Stimulated activated CD8-positive, alpha-beta memory T cell treated with anti-CD3 and anti-CD28 coated beads, Interleukin-4, amount 100 ng/mL, for 24 hours (primary cell): ENCODE measurements around the gene RND1.

Source experiments
- DNase-seq: peaks from one replicate; pipeline ENCODE4 v3.0.0-alpha.2; 2020; ENCODE audit warnings: low read depth

RND1 gene

DNA sequence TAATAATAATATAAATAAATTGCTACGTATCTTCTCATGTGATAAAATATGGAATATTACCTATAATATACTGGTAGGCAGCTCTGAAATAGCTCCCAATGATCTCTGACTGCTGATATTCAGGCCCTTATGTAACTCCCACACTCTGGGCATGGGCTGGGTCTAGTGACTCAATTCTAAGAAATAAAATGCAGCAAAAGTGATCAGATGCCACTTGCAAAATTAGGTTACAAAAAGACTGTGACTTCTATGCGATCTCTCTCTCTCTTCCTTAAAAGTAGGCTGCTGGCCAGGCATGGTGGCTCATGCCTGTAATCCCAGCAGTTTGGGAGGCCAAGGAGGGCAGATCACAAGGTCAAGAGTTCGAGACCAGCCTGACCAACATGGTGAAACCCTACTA is 57.7 kb downstream of the RND1 start:
- DNase-seq, result no peak
